ENCODE results near the gene CNOT2.
A peak's percentile ranks its signal among the peaks of the same experiment; 100 is the strongest.

Gene CNOT2

DNA sequence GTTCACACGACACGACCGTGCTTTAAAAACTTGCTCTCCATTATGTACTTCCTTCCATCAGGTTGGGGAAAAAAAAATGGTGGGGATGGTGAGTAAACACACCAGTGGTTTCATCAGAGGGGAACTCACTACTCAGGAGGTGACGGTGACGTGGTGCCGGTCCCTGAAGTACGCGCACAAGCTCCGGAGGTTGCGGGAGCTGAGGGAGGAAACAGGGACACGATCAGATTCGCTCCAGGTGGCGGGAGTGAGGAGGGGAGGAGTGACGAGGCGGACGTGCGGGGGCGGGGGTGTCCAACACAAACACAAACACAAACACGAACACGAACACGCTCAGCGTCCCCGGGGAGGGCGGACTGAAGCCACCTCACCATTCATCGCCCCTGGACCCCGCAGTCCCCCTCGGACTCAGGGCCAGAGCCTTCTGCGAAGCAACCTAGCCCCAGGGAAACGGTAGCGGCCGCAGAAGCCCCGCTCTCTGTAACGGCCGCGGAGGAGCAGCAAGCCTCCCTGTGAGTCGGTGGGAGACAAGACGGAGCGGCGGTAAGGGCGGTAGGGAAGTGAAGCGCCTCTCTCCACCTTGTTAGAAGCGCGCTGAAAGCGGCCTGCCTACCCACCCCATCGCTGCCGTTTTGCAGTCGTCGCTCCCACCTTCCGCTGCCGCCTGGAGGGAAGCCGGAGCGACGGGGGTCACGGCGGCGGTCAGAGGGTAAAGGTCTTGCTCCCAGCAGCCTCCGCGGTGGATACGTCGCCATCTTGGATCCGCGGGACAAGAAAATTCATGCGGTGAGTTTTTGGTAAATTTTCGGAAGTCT, at the start of gene CNOT2:
Gene CNOT2, plus strand, starts transcription at position 739 of the 815 bp plus-strand sequence. CDS start 34,794 bp downstream, outside the sequence.
- DNase-seq (ENCODE audit: low read depth in 2 of 3, low spot score in 2 of 3), result peak; percentile 55 to 75 (median 72)

- no peak for DNase-seq (ENCODE audit: low read depth in 2 of 3, low spot score in 2 of 3)
These were observed 49.2 kb upstream of the CNOT2 start for GRCh38 chr12:70194076-70194475.

GRCh38 chr12:70196811-70197281, 46.4 kb upstream of the CNOT2 start:
- no peak for DNase-seq (ENCODE audit: low read depth in 2 of 3, low spot score in 2 of 3)

- DNase-seq (ENCODE audit: low read depth in 2 of 3, low spot score in 2 of 3), result no peak
These were observed 45.9 kb upstream of the CNOT2 start for GRCh38 chr12:70197345-70197744.

DNA sequence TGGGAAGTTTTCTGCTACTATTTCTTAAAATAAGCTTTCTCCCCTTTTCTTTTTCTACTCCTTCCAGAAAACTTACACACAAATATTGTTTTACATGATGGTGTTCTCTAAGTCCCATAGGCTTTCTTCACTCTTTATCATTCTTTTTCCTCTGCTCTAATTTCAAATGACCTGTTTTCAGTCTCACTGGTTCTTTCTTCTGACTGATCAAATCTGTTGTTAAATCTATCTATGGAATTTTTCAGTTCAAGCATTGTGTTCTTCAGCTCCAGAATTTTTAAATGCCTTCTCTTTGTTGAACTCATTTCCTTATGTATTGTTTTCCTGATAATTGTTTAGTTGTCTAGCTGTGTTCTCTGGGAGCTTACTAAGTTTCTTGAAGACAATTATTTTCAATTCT, 29.5 kb upstream of the CNOT2 start:
- DNase-seq (ENCODE audit: low read depth in 2 of 3, low spot score in 2 of 3), result no peak

- DNase-seq (ENCODE audit: low read depth in 2 of 3, low spot score in 2 of 3), result no peak
These were observed 28.1 kb upstream of the CNOT2 start for GRCh38 chr12:70214972-70215617.

DNA sequence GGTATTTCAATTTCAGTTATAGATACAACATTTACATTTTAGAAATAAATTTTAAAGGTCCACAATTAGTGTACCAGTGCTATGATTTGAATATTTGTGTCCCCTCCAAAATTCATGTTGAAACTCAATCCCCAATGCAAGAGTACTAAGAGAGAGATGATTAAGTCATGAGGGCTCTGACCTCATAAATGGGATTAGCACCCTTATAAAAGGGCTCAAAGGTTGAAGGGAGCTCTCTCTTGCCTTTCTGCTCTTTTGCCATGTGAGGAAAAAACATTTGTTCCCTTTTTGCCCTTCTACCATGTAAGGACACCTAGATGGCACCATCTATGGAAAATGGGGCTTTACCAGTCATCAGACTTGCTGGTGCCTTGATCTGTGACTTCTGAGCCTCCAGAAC, 25.8 kb upstream of the CNOT2 start:
- DNase-seq (ENCODE audit: low read depth in 2 of 3, low spot score in 2 of 3), result no peak

- DNase-seq (ENCODE audit: low read depth in 2 of 3, low spot score in 2 of 3), result no peak
These were observed 21.6 kb upstream of the CNOT2 start for GRCh38 chr12:70221626-70222025.

DNA sequence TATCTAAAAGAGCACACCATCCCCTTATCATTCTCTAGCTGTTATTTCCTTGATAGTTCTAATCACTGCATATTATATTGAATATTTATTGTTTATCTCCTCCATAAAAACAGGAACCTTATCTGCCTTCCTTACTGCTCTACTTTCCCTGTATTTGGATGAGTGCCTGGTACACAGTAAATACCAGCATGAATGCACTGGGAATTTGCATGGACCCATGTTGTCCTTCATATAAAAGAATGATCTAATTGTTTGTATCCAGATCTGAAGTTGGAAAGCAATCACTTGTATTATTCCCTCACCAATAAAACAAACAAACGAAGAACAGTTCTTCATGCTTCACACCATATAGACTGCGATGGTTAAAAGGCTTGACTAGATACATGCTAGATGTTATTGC, 15.3 kb upstream of the CNOT2 start:
- no peak for DNase-seq (ENCODE audit: low read depth in 2 of 3, low spot score in 2 of 3)

DNA sequence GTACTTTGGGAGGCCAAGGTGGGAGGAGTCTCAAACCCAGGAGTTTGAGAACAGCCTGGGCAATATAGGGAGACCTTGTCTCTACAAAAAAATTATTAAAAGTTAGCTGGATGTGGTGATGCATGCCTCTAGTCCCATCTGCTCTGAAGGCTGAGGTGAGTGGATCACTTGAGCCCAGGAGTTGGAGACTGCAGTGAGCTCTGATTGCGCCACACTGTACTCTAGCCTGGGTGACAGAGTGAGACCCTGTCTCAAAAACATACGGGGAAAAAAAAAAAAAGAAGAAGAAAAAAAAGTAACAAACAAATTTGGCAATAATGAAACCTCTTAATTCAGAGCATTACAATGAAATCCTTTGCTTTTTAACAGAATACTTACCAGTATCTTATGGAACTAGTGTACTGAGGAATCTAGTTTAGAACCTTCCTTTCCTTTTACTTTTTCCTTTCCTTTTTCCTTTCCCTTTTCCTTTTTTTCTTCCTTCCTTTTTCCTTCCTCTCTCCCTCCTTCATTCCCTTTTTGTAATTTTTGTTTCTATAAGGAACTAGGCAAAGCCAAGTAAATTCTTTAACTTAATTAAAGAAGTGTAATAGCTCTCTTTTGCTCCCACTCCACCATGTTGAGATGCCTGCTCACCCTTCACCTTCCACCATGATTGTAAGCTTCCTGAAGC, 12.2 kb upstream of the CNOT2 start:
- DNase-seq (ENCODE audit: low read depth in 2 of 3, low spot score in 2 of 3), result no peak

- no peak for DNase-seq (ENCODE audit: low read depth in 2 of 3, low spot score in 2 of 3)
These were observed 6.2 kb upstream of the CNOT2 start for GRCh38 chr12:70236990-70237389.

DNA sequence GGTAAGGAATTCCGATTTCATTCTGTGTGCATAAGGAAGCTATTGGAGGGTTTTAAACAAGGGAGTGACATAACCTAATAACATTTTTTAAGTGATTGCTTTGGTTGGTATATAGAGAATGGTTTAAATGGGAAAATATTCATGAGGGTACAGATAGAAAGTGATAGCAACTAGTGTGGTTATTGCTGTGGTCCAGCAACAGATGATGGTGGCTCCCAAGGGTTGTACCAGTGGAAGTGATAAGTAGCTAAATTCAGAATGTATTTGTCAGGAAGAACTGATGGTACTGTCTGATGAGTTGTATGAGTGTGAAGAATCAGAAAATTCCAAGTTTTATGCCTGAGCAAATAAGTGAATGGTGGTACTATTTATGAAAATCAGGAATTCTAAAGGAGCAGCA, 2.6 kb upstream of the CNOT2 start:
- no peak for DNase-seq (ENCODE audit: low read depth in 2 of 3, low spot score in 2 of 3)

- DNase-seq (ENCODE audit: low read depth in 2 of 3, low spot score in 2 of 3), result no peak
These were observed 1.4 kb upstream of the CNOT2 start for GRCh38 chr12:70241845-70242244.

DNA sequence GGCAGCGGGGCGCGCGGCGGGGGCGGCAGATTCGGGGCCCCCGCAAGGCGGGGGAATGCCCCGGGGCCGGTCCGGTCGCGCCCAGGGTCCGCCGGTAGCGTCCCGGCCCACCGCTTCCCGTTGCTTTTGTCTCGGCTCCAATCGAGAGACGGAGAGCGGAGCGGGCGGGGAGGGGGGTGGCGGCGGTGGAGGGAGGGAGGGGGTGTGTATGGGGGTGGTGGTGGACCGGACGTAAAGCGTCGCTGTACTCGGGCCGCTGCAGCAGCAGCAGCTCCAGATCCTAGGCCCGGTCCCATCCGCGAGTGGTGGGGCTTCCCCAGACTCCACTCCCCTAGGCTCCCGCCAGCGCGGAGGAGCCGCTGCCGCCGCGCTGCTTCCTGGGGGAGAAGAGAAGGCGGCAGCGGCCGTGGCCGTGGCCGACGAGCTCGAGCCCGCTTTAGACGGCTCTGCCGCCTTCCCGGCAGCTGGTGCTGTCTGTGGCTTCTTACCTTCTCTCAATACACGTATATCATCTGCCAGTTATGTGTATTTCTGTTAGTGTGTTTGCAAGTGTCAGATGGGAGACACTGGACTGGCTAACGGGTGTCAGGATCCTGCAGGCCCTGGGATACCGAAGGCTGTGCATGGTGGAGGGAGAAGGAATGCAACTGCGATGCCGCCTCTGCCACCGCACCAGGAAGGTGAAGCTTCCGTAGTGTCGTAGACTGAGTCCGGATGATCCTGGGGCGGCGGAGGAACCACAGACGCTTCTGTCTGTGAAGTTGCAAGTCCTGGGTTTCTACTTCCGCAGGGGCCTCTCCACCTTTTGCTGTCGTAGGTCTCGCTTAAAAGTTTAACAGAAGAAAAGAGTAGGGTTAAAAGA, 508 bp downstream of the CNOT2 start:
- peak; percentile 6 to 37 (median 23) for DNase-seq (ENCODE audit: low read depth in 2 of 3, low spot score in 2 of 3)

- DNase-seq (ENCODE audit: low read depth in 2 of 3, low spot score in 2 of 3), result no peak
These were observed 1.2 kb downstream of the CNOT2 start for GRCh38 chr12:70244409-70244808.

DNA sequence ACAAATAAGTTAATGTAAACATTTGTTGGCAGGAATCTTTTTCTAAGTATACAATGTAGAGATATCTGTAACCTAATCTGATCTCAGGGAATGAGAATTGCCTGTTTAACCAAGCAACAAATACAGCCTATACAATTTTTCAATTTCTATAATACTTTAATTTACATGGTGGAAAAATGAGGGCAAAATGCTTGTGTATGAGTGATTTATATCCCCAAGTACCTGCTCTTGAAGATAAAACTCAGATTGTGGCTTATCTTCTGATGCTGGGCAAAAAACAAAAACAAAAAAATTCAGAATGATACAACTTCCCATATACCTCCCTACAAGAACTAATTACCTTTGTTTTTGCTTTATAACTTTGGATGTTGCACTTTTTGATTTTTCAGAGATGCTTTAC, 2.2 kb downstream of the CNOT2 start:
- DNase-seq (ENCODE audit: low read depth in 2 of 3, low spot score in 2 of 3), result no peak

GRCh38 chr12:70246580-70246979, 3.3 kb downstream of the CNOT2 start:
- DNase-seq (ENCODE audit: low read depth in 2 of 3, low spot score in 2 of 3), result no peak

DNA sequence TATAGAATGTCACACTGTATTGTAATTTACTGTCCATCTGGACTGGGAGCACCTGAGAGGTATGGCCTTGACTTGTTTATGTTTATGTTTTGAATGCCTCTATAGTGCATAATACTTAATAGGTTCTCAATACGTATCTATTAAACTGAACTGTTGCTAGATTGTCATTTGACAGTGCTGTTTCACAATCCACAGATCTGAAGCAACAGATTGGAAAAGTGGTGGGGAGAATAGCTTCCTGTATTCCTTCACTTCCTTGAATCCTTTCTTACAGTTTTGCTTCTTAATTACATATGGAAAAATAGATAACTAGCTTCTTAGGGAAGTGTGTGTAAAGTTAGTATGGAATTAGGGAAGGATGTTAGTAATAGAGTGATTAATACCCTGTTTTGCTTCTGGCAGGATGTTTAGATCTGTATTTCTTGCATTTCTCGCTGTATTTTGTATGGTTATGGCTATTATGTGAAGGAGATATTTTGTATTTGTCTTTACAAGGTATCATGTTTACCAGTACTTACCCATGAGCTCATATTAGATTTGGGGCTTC, 4.5 kb downstream of the CNOT2 start:
- DNase-seq (ENCODE audit: low read depth in 2 of 3, low spot score in 2 of 3), result no peak

GRCh38 chr12:70248876-70249275, 5.6 kb downstream of the CNOT2 start:
- no peak for DNase-seq (ENCODE audit: low read depth in 2 of 3, low spot score in 2 of 3)

- no peak for DNase-seq (ENCODE audit: low read depth in 2 of 3, low spot score in 2 of 3)
These were observed 6.7 kb downstream of the CNOT2 start for GRCh38 chr12:70249903-70250302.

DNA sequence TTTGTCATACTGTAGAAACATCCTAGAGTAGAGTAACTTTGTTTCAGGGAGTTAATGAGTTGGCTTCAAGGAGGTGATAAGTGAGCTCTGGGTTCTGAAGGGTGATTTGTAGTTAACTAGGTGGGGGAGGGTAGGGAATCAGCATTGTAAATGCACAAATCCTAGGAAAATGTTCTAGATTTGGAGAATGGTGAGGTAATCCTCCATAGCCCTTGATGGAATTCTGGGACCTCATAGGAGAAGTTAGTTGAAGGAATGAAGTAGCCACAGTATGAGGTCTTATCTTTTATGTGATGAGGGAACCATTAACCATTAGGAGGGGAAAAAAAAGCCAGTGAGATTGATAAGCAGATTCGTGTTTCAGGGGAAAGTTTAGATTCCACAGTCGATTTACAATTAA, 8.0 kb downstream of the CNOT2 start:
- DNase-seq (ENCODE audit: low read depth in 2 of 3, low spot score in 2 of 3), result no peak

All from activated CD8-positive, alpha-beta memory T cell treated with anti-CD3 and anti-CD28 coated beads for 48 hours (primary cell).